SH-SY5Y (cell line): ENCODE results near the gene TSC1.

Experiments
- GATA2 ChIP-seq: IDR thresholded peaks from 2 replicates; pipeline ENCODE4 v1.6.1; 2011; ENCODE audit warnings: mild to moderate bottlenecking, low read depth, low read length
- GATA3 ChIP-seq: IDR thresholded peaks from 2 replicates; pipeline ENCODE4 v1.6.1; 2011; ENCODE audit warnings: low read depth, mild to moderate bottlenecking, low read length, moderate library complexity

GRCh38 chr9:132858751-132859150 lies 85.7 kb downstream of the TSC1 start:
- TF ChIP-seq GATA2: no peak
- no peak for TF ChIP-seq GATA3
